GM06990 (cell line): Measurements from ENCODE around the gene PYY.

ENCODE experiments used
- DNase-seq: peaks from one replicate; pipeline ENCODE4 v3.0.0-alpha.2; 2011; ENCODE audit not compliant: insufficient read length; ENCODE audit errors: extremely low read depth
- H3K27me3 ChIP-seq: replicated peaks from 2 replicates; pipeline ENCODE4 v1.6.0; 2011; ENCODE audit warnings: low read length; ENCODE audit not compliant: control insufficient read depth, insufficient read depth
- H3K36me3 ChIP-seq: 2 replicates; pipeline ENCODE4 v1.5.1; 2011; ENCODE audit warnings: low read length; ENCODE audit not compliant: control insufficient read depth, insufficient read depth
- H3K4me3 ChIP-seq: replicated peaks from 2 replicates; pipeline ENCODE4 v1.5.1; 2011; ENCODE audit warnings: low read depth, mild to moderate bottlenecking, control low read depth, low read length
- TF ChIP-seq, protein P1 (sequence below): IDR thresholded peaks from 2 replicates; pipeline ENCODE4 v1.5.1; 2011; ENCODE audit warnings: low read length, control low read depth, mild to moderate bottlenecking, inconsistent platforms; ENCODE audit not compliant: insufficient read depth, poor library complexity, severe bottlenecking

Gene PYY

GRCh38 chr17:43915559-43915958, 38.2 kb downstream of the PYY start:
- no peaks in the 10 kb centered on the region; the same call in 1 of the 2 replicates for H3K27me3 ChIP-seq
- H3K4me3 ChIP-seq = no peak overlapping the region
- DNase-seq = no peak
- TF ChIP-seq, protein P1, sequence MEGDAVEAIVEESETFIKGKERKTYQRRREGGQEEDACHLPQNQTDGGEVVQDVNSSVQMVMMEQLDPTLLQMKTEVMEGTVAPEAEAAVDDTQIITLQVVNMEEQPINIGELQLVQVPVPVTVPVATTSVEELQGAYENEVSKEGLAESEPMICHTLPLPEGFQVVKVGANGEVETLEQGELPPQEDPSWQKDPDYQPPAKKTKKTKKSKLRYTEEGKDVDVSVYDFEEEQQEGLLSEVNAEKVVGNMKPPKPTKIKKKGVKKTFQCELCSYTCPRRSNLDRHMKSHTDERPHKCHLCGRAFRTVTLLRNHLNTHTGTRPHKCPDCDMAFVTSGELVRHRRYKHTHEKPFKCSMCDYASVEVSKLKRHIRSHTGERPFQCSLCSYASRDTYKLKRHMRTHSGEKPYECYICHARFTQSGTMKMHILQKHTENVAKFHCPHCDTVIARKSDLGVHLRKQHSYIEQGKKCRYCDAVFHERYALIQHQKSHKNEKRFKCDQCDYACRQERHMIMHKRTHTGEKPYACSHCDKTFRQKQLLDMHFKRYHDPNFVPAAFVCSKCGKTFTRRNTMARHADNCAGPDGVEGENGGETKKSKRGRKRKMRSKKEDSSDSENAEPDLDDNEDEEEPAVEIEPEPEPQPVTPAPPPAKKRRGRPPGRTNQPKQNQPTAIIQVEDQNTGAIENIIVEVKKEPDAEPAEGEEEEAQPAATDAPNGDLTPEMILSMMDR = no peak
- no peaks in the 10 kb centered on the region; the same call in 1 of the 2 replicates for H3K36me3 ChIP-seq

GRCh38 chr17:43914451-43914850, 39.3 kb downstream of the PYY start:
- H3K36me3 ChIP-seq = no peaks in the 10 kb centered on the region; the same call in 1 of the 2 replicates
- TF ChIP-seq, protein P1 = no peak
- H3K27me3 ChIP-seq = no peaks in the 10 kb centered on the region; the same call in 1 of the 2 replicates
- H3K4me3 ChIP-seq = no peak overlapping the region
- no peak for DNase-seq

DNA sequence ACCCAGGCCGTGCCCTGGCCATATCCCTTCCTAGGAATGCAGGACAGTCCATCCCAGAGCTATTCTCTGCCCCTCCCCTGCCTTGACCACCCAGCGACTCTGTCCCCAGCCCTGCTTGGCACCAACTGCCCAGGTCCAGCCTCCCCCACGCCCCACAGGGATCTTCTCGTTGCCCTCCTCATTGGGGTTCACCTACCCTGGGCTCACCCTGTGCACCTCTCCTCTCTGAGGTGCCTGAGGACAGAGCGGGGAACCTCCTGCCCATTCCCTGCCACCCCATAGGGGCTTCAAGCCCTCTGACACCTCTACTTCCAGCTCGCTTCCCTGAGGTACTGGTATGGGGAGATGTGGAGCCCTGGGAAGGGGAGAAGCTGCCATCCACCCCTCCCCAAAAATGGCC, 40.2 kb downstream of the PYY start:
- no peaks in the 10 kb centered on the region; the same call in 1 of the 2 replicates for H3K27me3 ChIP-seq

GRCh38 chr17:43912635-43913304, 41.0 kb downstream of the PYY start:
- TF ChIP-seq, protein P1 = no peak
- no peak for DNase-seq
- Histone ChIP-seq H3K27me3 (no peaks in the 10 kb centered on the region; the same call in none of the 2 replicates), H3K36me3 (no peaks in the 10 kb centered on the region; the same call in 1 of the 2 replicates), H3K4me3 (no peak overlapping the region)

More for the DNA sequence above, 40.2 kb downstream of the PYY start:
- TF ChIP-seq, protein P1 = no peak
- H3K36me3 ChIP-seq = no peaks in the 10 kb centered on the region; the same call in 1 of the 2 replicates
- no peak for DNase-seq
- no peak overlapping the region for H3K4me3 ChIP-seq

- Histone ChIP-seq H3K36me3 (no peaks in the 10 kb centered on the region; the same call in 1 of the 2 replicates), H3K4me3 (no peak overlapping the region), H3K27me3 (peaks cover 2% of the 10 kb centered on the region)
- no peak for DNase-seq
- TF ChIP-seq, protein P1 = no peak
Measured at GRCh38 chr17:43911904-43912303, 41.8 kb downstream of the PYY start.
